SK-N-SH (cell line): ENCODE measurements around the gene EIF2AK2. TPM values are rescaled to one million over a fixed set of nuclear protein-coding genes. Genes with fewer than 3 reads are reported as not detected.

ENCODE experiments used
- CTCF ChIA-PET: fragments of 300-600, 350-600 bp; formaldehyde crosslinking; extraction: SDS; loops from one replicate; lab custom pipeline; 2021; lab: Yijun Ruan, JAX
- POLR2A ChIA-PET: fragments of 350-600 bp; sonication (Branson Sonifier 250); formaldehyde crosslinking; extraction: SDS; loops from one replicate; lab custom pipeline; 2020; ENCODE audit warnings: antibody characterized with exemption, inconsistent platforms; lab: Yijun Ruan, JAX
- DNase-seq: peaks from one replicate; pipeline ENCODE4 v3.0.0; 2012
- H2AFZ ChIP-seq: fragments of 200-600 bp; sonication (generic); 2 replicates; pipeline ENCODE4 v1.8.1; 2016; ENCODE audit warnings: antibody characterized with exemption, mild to moderate bottlenecking, low read depth
- H3F3A ChIP-seq: fragments of 200-600 bp; sonication (generic); replicated peaks from 2 replicates; pipeline ENCODE3; 2016; ENCODE audit warnings: antibody characterized with exemption, mild to moderate bottlenecking; ENCODE audit not compliant: insufficient read depth
- H3K27ac ChIP-seq, 2 experiments: fragments of 200-500 bp in 1 of 2; fragments of 200-600 bp in 1 of 2; sonication (Bioruptor generic) in 1 of 2; sonication (generic), shearing (Covaris generic) in 1 of 2; 2 replicates each; pipeline versions ENCODE4 v1.5.1 to v1.6.1; 2014 to 2016; ENCODE audit warnings: low read depth in 2 of 2, inconsistent platforms in 1 of 2, low read length in 1 of 2, mild to moderate bottlenecking in 1 of 2, mixed read lengths in 1 of 2
- H3K27me3 ChIP-seq: fragments of 200-600 bp; sonication (generic), shearing (Covaris generic); 2 replicates; pipeline ENCODE4 v1.6.1; 2016; ENCODE audit warnings: mixed run types; ENCODE audit not compliant: insufficient read depth
- H3K36me3 ChIP-seq, 2 experiments: fragments of 200-500 bp in 1 of 2; fragments of 200-600 bp in 1 of 2; sonication (Bioruptor generic) in 1 of 2; sonication (generic) in 1 of 2; replicated peaks in 1 of 2; 2 replicates each; pipeline versions ENCODE3 to v1.5.1; 2014 to 2016; ENCODE audit warnings: low read length in 1 of 2, mild to moderate bottlenecking in 1 of 2; ENCODE audit not compliant: insufficient read depth in 2 of 2, control insufficient read depth in 1 of 2
- H3K4me1 ChIP-seq, 2 experiments: fragments of 200-500 bp in 1 of 2; fragments of 200-600 bp in 1 of 2; sonication (Bioruptor generic) in 1 of 2; sonication (generic), shearing (Covaris generic) in 1 of 2; 2 replicates each; pipeline versions ENCODE4 v1.5.1 to v1.6.1; 2014 to 2016; ENCODE audit warnings: low read depth in 1 of 2, low read length in 1 of 2, mixed run types in 1 of 2; ENCODE audit not compliant: insufficient read depth in 2 of 2, control insufficient read depth in 1 of 2
- H3K4me2 ChIP-seq: fragments of 200-600 bp; sonication (generic), shearing (Covaris generic); 2 replicates; pipeline ENCODE4 v1.6.1; 2017; ENCODE audit warnings: mixed run types
- H3K4me3 ChIP-seq, 2 experiments: fragments of 200-500 bp in 1 of 2; fragments of 200-600 bp in 1 of 2; sonication (Bioruptor generic) in 1 of 2; sonication (generic), shearing (Covaris generic) in 1 of 2; 2 replicates each; pipeline versions ENCODE4 v1.5.1 to v1.8.1; 2014 to 2016; ENCODE audit warnings: low read depth in 2 of 2, inconsistent platforms in 1 of 2, low read length in 1 of 2, mild to moderate bottlenecking in 1 of 2, mixed read lengths in 1 of 2, moderate library complexity in 1 of 2
- H3K79me2 ChIP-seq: fragments of 200-600 bp; sonication (generic); 2 replicates; pipeline ENCODE4 v1.8.1; 2017; ENCODE audit warnings: mild to moderate bottlenecking; ENCODE audit not compliant: insufficient read depth
- H3K9ac ChIP-seq: fragments of 200-600 bp; sonication (generic); 2 replicates; pipeline ENCODE4 v1.6.1; 2017; ENCODE audit warnings: mixed run types
- H3K9me2 ChIP-seq: fragments of 200-600 bp; sonication (generic); 2 replicates; pipeline ENCODE4 v1.6.1; 2017; ENCODE audit warnings: mixed run types
- H3K9me3 ChIP-seq: fragments of 200-600 bp; sonication (generic); 2 replicates; pipeline ENCODE4 v1.6.1; 2017; ENCODE audit warnings: mixed run types, mild to moderate bottlenecking, moderate library complexity
- H4K20me1 ChIP-seq: fragments of 200-600 bp; sonication (generic); 2 replicates; pipeline ENCODE4 v1.6.1; 2017; ENCODE audit warnings: mild to moderate bottlenecking, mixed run types; ENCODE audit not compliant: insufficient read depth
- EZH2phosphoT487 ChIP-seq: fragments of 200-600 bp; sonication (generic); IDR thresholded peaks from 2 replicates; pipeline ENCODE4 v1.6.1; 2017; ENCODE audit warnings: low read depth, mixed run types, mild to moderate bottlenecking, antibody characterized with exemption, moderate library complexity, borderline replicate concordance
- FOSL2 ChIP-seq: IDR thresholded peaks from 2 replicates; pipeline ENCODE4 v1.4.0; 2012; ENCODE audit warnings: low read depth, mild to moderate bottlenecking, moderate library complexity, borderline replicate concordance
- FOXM1 ChIP-seq: IDR thresholded peaks from 2 replicates; pipeline ENCODE4 v1.4.0; 2012; ENCODE audit warnings: low read depth, mild to moderate bottlenecking
- JUND ChIP-seq: IDR thresholded peaks from 2 replicates; pipeline ENCODE4 v1.4.0; 2012
- MEF2A ChIP-seq: IDR thresholded peaks from 2 replicates; pipeline ENCODE4 v1.4.0; 2012; ENCODE audit warnings: low read depth, borderline replicate concordance
- MXI1 ChIP-seq: IDR thresholded peaks from 2 replicates; pipeline ENCODE4 v1.6.1; 2012; ENCODE audit warnings: mild to moderate bottlenecking, low read depth, low read length, improper control_type of control experiment
- RAD21 ChIP-seq: IDR thresholded peaks from 2 replicates; pipeline ENCODE4 v1.6.1; 2012; ENCODE audit warnings: mild to moderate bottlenecking, low read length
- RCOR1 ChIP-seq: fragments of 150-350 bp; IDR thresholded peaks from 2 replicates; pipeline ENCODE4 v1.6.1; 2017; ENCODE audit warnings: antibody characterized with exemption, low read length
- SMC3 ChIP-seq: IDR thresholded peaks from 2 replicates; pipeline ENCODE4 v1.6.1; 2012; ENCODE audit warnings: low read depth, low read length, improper control_type of control experiment
- YY1 ChIP-seq: IDR thresholded peaks from 2 replicates; pipeline ENCODE4 v1.4.0; 2012; ENCODE audit warnings: low read depth, mild to moderate bottlenecking
- WGBS: methylation state at CpG from one replicate; pipeline ENCODE4 v1.1.6; 2017; ENCODE audit warnings: low lambda C conversion rate; 5-methylcytosine and 5-hydroxymethylcytosine counted together
- polyA plus RNA-seq, 3 experiments: library from polyadenylated mRNA; depleted of rRNA; stranded (reverse); fragments of >200 nt; gene quantifications; 2 replicates each; pipeline ENCODE4 v1.2.3, GENCODE V29; 2012
- TF ChIP-seq, protein P1 (sequence below): fragments of 150-350 bp; IDR thresholded peaks from 2 replicates; pipeline ENCODE4 v1.6.1; 2016; ENCODE audit warnings: mild to moderate bottlenecking, low read depth, low read length
- TF ChIP-seq, protein P2 (sequence below): fragments of 200-600 bp; sonication (generic); IDR thresholded peaks from 2 replicates; pipeline ENCODE4 v1.6.1; 2017; ENCODE audit warnings: antibody characterized with exemption, mild to moderate bottlenecking, moderate library complexity
- TF ChIP-seq, protein P3 (sequence below): IDR thresholded peaks from 2 replicates; pipeline ENCODE4 v1.4.0; 2012; ENCODE audit warnings: low read depth

EIF2AK2 gene
- polyA plus RNA-seq, 1 of the 3 experiments (the other 2 are of a cell fraction), result 9.0 TPM

DNA sequence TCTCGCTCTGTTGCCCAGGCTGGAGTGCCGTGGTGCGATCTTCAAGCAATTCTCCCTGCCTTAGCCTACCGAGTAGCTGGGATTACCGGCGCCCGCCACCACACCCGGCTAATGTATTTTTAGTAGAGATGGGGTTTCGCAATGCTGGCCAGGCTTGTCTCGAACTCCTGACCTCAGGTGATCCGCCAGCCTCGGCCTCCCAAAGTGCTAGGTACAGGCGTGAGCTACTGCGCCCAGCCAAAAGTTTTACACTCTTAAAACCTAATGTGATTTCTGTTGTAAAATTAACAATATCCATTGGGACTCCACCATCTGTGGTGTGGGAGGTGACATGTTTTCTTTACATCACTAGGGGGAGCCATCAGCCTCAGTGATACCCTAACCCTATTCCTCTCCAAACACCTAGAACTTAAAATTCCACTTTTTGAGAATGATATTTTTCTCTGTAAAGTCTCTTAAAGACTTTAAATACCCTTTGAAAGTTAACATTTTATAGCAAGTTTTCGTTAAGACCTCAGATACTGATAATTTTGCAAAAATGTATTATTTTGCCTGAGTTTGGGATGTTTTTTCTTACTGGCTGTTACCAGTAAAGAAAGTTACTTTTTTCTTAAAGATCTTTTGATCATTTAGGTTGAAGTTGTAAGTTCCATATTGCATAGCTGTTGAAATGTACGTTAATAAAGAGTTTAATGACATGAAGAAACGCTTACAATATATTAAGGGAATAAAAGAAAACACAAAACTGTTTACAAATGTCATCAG is 11.6 kb upstream of the EIF2AK2 start:
- ChIA-PET CTCF (interaction anchor here (0.6 to 4.9 kb wide), 56 partner anchors 9 to 953 kb away, joined by 3 to 57 read pairs (median 4); partner anchors contain the start of genes CEBPZ, CEBPZOS, EIF2AK2 and NDUFAF7), POLR2A (no interaction called here)
- Histone ChIP-seq H3K79me2 (no peaks in the 10 kb centered on the region), H3K27ac (no peak overlapping the region), H3K4me1 (no peaks in the 10 kb centered on the region), H3K9ac (no peak overlapping the region), H3K4me3 (no peak overlapping the region; a peak in 1 of 4 replicates), H3K36me3 (no peaks in the 10 kb centered on the region), H3K27me3 (no peaks in the 10 kb centered on the region), H4K20me1 (no peaks in the 10 kb centered on the region), H3K9me3 (0 out of 2 replicates have a peak, but pooled peaks cover 9% of the 10 kb centered on the region), H2AFZ (peak overlapping the region; percentile 60), H3K4me2 (no peak overlapping the region), H3F3A (no peaks in the 10 kb centered on the region), H3K9me2 (no peaks in the 10 kb centered on the region)
- DNase-seq, result peak; percentile 91
- TF ChIP-seq, protein P1, sequence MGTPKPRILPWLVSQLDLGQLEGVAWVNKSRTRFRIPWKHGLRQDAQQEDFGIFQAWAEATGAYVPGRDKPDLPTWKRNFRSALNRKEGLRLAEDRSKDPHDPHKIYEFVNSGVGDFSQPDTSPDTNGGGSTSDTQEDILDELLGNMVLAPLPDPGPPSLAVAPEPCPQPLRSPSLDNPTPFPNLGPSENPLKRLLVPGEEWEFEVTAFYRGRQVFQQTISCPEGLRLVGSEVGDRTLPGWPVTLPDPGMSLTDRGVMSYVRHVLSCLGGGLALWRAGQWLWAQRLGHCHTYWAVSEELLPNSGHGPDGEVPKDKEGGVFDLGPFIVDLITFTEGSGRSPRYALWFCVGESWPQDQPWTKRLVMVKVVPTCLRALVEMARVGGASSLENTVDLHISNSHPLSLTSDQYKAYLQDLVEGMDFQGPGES, result no peak
- TF ChIP-seq YY1 (no peak), RAD21 (peak; percentile 89), JUND (no peak), MXI1 (no peak), EZH2phosphoT487 (no peak), SMC3 (peak; percentile 67), RCOR1 (0 out of 2 replicates have a peak, but pooled peaks have one; percentile 43), MEF2A (no peak), FOSL2 (no peak), FOXM1 (no peak)
- TF ChIP-seq, protein P2, sequence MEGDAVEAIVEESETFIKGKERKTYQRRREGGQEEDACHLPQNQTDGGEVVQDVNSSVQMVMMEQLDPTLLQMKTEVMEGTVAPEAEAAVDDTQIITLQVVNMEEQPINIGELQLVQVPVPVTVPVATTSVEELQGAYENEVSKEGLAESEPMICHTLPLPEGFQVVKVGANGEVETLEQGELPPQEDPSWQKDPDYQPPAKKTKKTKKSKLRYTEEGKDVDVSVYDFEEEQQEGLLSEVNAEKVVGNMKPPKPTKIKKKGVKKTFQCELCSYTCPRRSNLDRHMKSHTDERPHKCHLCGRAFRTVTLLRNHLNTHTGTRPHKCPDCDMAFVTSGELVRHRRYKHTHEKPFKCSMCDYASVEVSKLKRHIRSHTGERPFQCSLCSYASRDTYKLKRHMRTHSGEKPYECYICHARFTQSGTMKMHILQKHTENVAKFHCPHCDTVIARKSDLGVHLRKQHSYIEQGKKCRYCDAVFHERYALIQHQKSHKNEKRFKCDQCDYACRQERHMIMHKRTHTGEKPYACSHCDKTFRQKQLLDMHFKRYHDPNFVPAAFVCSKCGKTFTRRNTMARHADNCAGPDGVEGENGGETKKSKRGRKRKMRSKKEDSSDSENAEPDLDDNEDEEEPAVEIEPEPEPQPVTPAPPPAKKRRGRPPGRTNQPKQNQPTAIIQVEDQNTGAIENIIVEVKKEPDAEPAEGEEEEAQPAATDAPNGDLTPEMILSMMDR, result peak; percentile 90
- TF ChIP-seq, protein P3, sequence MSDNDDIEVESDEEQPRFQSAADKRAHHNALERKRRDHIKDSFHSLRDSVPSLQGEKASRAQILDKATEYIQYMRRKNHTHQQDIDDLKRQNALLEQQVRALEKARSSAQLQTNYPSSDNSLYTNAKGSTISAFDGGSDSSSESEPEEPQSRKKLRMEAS, result no peak
- 48% methylated on average over 17 of the region's 17 CpGs for WGBS

DNA sequence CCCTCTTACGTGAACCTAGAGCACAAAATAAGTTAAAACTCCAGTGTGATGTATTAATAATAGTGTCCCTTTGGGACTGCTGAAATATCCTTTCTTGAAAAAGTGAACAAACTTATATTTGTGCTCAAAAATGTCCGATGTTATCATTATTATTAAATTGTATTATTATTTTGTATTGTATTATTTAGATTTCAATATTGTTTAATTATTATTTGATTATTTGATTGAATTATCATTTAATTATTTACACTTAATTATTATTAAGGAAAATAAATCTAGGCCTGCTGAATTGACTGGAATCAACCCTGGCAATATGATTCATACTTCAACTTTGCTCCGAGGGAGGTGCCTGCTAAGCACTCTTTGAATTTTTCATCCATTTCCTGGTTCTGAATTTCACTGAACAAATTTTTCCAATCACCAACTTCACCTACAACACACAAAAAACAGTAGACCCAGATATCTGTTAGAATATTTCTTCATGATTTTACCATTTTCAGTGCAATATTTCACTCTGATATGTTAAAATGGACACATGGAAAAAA is 10.9 kb upstream of the EIF2AK2 start:
- H3K27ac ChIP-seq, result no peak overlapping the region
- no peaks in the 10 kb centered on the region for H3K27me3 ChIP-seq
- 87% methylated on average over 3 of the region's 3 CpGs for WGBS
- no peaks in the 10 kb centered on the region for H3F3A ChIP-seq
- no peaks in the 10 kb centered on the region for H4K20me1 ChIP-seq
- POLR2A ChIA-PET, result no interaction called here
- H3K79me2 ChIP-seq, result no peaks in the 10 kb centered on the region
- TF ChIP-seq, protein P3, result no peak
- 0 out of 2 replicates have a peak, but pooled peaks have one; percentile 13 for TF ChIP-seq FOSL2
- TF ChIP-seq, all 33 proteins: peak for 1
- Histone ChIP-seq H3K36me3 (no peaks in the 10 kb centered on the region), H3K9me2 (no peaks in the 10 kb centered on the region), H2AFZ (peak overlapping the region; percentile 60), H3K9ac (no peak overlapping the region), H3K9me3 (0 out of 2 replicates have a peak, but pooled peaks cover 13% of the 10 kb centered on the region), H3K4me2 (no peak overlapping the region), H3K4me3 (no peak overlapping the region), H3K4me1 (no peaks in the 10 kb centered on the region)
- CTCF ChIA-PET, result interaction anchor here (0.6 to 4.9 kb wide), 40 partner anchors 9 to 731 kb away, joined by 3 to 57 read pairs (median 6); partner anchors contain the start of genes CEBPZOS and EIF2AK2
- no peak for DNase-seq
